ENCODE results near the gene LCE3B. TPM values are rescaled to one million over a fixed set of nuclear protein-coding genes. Genes with fewer than 3 reads are reported as not detected.

The LCE3B gene
- total RNA-seq, 6 donors from 2014 or later: not detected

- H3K27ac ChIP-seq: no peak overlapping the region
- H3K36me3 ChIP-seq: no peaks in the 10 kb centered on the region
- no peak overlapping the region for H3K4me3 ChIP-seq
- WGBS, 2 donors: 61 to 65% methylated on average over 2 of the region's 2 CpGs
- DNase-seq: no peak
- no peak for ATAC-seq (ENCODE audit: low FRiP score in 2 of 2)
- TF ChIP-seq POLR2AphosphoS5 (IDR thresholded peaks at IDR 0.05): no peak
- TF ChIP-seq EP300 (IDR thresholded peaks at IDR 0.05): no peak
- no peak for TF ChIP-seq POLR2A (IDR thresholded peaks at IDR 0.05)
- TF ChIP-seq, protein P1, sequence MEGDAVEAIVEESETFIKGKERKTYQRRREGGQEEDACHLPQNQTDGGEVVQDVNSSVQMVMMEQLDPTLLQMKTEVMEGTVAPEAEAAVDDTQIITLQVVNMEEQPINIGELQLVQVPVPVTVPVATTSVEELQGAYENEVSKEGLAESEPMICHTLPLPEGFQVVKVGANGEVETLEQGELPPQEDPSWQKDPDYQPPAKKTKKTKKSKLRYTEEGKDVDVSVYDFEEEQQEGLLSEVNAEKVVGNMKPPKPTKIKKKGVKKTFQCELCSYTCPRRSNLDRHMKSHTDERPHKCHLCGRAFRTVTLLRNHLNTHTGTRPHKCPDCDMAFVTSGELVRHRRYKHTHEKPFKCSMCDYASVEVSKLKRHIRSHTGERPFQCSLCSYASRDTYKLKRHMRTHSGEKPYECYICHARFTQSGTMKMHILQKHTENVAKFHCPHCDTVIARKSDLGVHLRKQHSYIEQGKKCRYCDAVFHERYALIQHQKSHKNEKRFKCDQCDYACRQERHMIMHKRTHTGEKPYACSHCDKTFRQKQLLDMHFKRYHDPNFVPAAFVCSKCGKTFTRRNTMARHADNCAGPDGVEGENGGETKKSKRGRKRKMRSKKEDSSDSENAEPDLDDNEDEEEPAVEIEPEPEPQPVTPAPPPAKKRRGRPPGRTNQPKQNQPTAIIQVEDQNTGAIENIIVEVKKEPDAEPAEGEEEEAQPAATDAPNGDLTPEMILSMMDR (IDR thresholded peaks at IDR 0.05): no peak
- H3K27me3 ChIP-seq: no peaks in the 10 kb centered on the region
- H3K4me1 ChIP-seq: no peaks in the 10 kb centered on the region
- H3K9me3 ChIP-seq: no peaks in the 10 kb centered on the region
These were observed 42.8 kb downstream of the LCE3B start for GRCh38 chr1:152656459-152656858.

DNA sequence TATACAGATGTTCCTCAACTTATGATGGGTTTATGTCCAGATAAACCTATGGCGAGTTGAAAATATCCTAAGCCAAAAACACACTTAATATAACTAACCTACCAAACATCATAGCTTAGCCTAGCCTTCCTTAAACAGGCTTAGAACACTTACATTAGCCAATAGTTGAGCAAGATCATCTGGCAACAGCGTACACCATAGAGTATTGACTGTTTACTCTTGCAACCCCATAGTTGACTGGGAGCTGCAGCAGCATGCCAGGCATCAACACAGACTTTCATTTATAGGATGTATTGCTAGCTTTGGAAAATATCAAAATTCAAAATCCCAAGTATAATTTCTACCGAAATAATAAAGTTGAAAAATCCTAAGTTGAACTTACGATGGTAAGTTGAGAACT lies 44.1 kb downstream of the LCE3B start:
- ATAC-seq (ENCODE audit: low FRiP score in 2 of 2) (no peak), DNase-seq (no peak)
- no peaks in the 10 kb centered on the region for H3K4me1 ChIP-seq
- H3K27ac ChIP-seq: no peak overlapping the region
- no peak overlapping the region for H3K4me3 ChIP-seq
- H3K36me3 ChIP-seq: no peaks in the 10 kb centered on the region
- 91 to 93% methylated on average over 4 of the region's 4 CpGs for WGBS, 2 donors
- no peaks in the 10 kb centered on the region for H3K27me3 ChIP-seq
- TF ChIP-seq POLR2A (IDR thresholded peaks at IDR 0.05): no peak
- no peaks in the 10 kb centered on the region for H3K9me3 ChIP-seq

- DNase-seq (no peak), ATAC-seq (ENCODE audit: low FRiP score in 2 of 2) (no peak)
- Histone ChIP-seq H3K4me3 (no peak overlapping the region), H3K27me3 (no peaks in the 10 kb centered on the region), H3K4me1 (no peaks in the 10 kb centered on the region), H3K27ac (no peak overlapping the region), H3K9me3 (no peaks in the 10 kb centered on the region), H3K36me3 (no peaks in the 10 kb centered on the region)
- 83 to 89% methylated on average over 3 of the region's 3 CpGs for WGBS, 2 donors
- no peak for TF ChIP-seq POLR2A (IDR thresholded peaks at IDR 0.05)
- TF ChIP-seq, protein P1 (IDR thresholded peaks at IDR 0.05): no peak
- TF ChIP-seq POLR2AphosphoS5 (IDR thresholded peaks at IDR 0.05): no peak
- no peak for TF ChIP-seq EP300 (IDR thresholded peaks at IDR 0.05)
These were observed 45.0 kb downstream of the LCE3B start for GRCh38 chr1:152658649-152659048.

DNA sequence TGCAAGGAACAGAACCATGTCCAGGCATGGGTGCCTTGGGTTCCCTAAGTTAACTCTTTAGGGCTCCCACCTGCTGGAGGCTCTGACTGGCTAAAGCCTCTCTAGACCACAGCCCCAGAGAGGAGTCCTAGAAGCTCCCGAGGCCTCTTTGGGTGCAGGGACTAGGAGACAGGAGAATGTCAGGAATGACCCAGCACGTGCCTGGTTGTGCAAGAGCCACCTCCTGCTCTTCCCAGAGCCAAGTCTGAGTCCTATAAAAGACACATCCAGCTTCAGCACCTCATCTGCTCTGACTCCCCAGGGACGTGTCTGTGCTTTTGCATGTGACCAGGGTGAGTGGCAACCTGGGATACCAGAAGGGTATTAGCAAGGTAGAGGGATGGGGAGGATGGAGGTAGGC lies 49.5 kb downstream of the LCE3B start, which contains the start of gene LCE2D:
Gene LCE2D, plus strand, starts transcription at position 283 of the 400 bp plus-strand sequence. CDS start 726 bp downstream, outside the sequence.
- WGBS, 2 donors: 61 to 85% methylated on average over 3 of the region's 3 CpGs
- TF ChIP-seq, protein P1 (IDR thresholded peaks at IDR 0.05): no peak
- TF ChIP-seq POLR2A (IDR thresholded peaks at IDR 0.05): no peak
- TF ChIP-seq EP300 (IDR thresholded peaks at IDR 0.05): no peak
- no peak for TF ChIP-seq POLR2AphosphoS5 (IDR thresholded peaks at IDR 0.05)
- Histone ChIP-seq H3K27ac (no peak within 1 kb of the TSS), H3K9me3 (no peaks in the 10 kb centered on the region), H3K36me3 (no peaks in the 10 kb centered on the region), H3K27me3 (no peaks in the 10 kb centered on the region), H3K4me1 (no peaks in the 10 kb centered on the region), H3K4me3 (no peak within 1 kb of the TSS)
- no peak for DNase-seq
- ATAC-seq (ENCODE audit: low FRiP score in 2 of 2): no peak

Small RNA genes lying within 50 kb of the gene (small RNA-seq; reads per million reads assigned to genes)
- 0 reads per million in 4 donors for gene LCE3A
- gene LCE3B: 0 reads per million in 4 donors

Other genes with a start within 250 kb of the LCE3B start
- gene CRNN, start 199.5 kb upstream of the LCE3B start, total RNA-seq: not detected
- gene LCE5A, start 103.0 kb upstream of the LCE3B start, total RNA-seq: not detected
- gene CRCT1, start 99.3 kb upstream of the LCE3B start, total RNA-seq: not detected
- not detected for gene LCE3E, start 47.0 kb upstream of the LCE3B start, total RNA-seq
- gene LCE3D, start 33.3 kb upstream of the LCE3B start, total RNA-seq: not detected
- gene LCE3C, start 13.6 kb upstream of the LCE3B start, total RNA-seq: not detected
- gene LCE3A, start 9.3 kb downstream of the LCE3B start, total RNA-seq: not detected
- gene LCE2D, start 49.6 kb downstream of the LCE3B start, total RNA-seq: not detected
- gene LCE2C, start 61.5 kb downstream of the LCE3B start, total RNA-seq: not detected
- not detected for gene LCE2B, start 72.3 kb downstream of the LCE3B start, total RNA-seq
- gene LCE2A, start 84.5 kb downstream of the LCE3B start, total RNA-seq: not detected
- gene LCE4A, start 94.3 kb downstream of the LCE3B start, total RNA-seq: not detected
- gene KPRP, start 144.2 kb downstream of the LCE3B start, total RNA-seq: not detected
- gene LCE1F, start 161.3 kb downstream of the LCE3B start, total RNA-seq: not detected
- gene LCE1E, start 172.4 kb downstream of the LCE3B start, total RNA-seq: not detected
- gene LCE1D, start 182.9 kb downstream of the LCE3B start, total RNA-seq: not detected
- gene LCE1C, start 192.8 kb downstream of the LCE3B start, total RNA-seq: not detected
- gene LCE1B, start 198.2 kb downstream of the LCE3B start, total RNA-seq: not detected
- not detected for gene LCE1A, start 213.7 kb downstream of the LCE3B start, total RNA-seq
- not detected for gene LCE6A, start 229.0 kb downstream of the LCE3B start, total RNA-seq
- gene LCE7A, start 246.2 kb downstream of the LCE3B start, total RNA-seq: not detected